Hair follicular keratinocyte (primary cell): ENCODE results near the gene DNAJB7. TPM values are rescaled to one million over a fixed set of nuclear protein-coding genes. Genes with fewer than 3 reads are reported as not detected.

ENCODE experiments used
- total RNA-seq: library from RNA; depleted of rRNA; stranded (reverse); fragments of >200 nt; gene quantifications from 2 replicates; pipeline ENCODE4 v1.2.3, GENCODE V29; 2015

DNAJB7 gene
- total RNA-seq: not detected in 2 replicates

GRCh38 chr22:40862013-40862412 is at the start of gene DNAJB7:
TSS of gene DNAJB7 (minus strand) at chr22:40862113. CDS start at chr22:40861994, 119 bp downstream.

GRCh38 chr22:40856513-40857308 is 5.2 kb downstream of the DNAJB7 start, which contains the start of the genes ST13 and XPNPEP3:
TSS of gene ST13 (minus strand) at chr22:40856639. CDS start at chr22:40856540, 99 bp downstream.
TSS of gene XPNPEP3 (plus strand) at chr22:40857148. CDS start at chr22:40857182, 34 bp downstream.

GRCh38 chr22:40818747-40819598 is 42.9 kb downstream of the DNAJB7 start, which contains the start of gene SLC25A17:
TSS of gene SLC25A17 (minus strand) at chr22:40819346. CDS start at chr22:40819248, 98 bp downstream.

Other genes starting within 250 kb of the DNAJB7 start
- gene MRTFA, start 225.4 kb downstream of the DNAJB7 start, total RNA-seq: 31.8 and 33.5 TPM in 2 replicates
- 0.68 and 3.2 TPM in 2 replicates for gene MCHR1, start 182.6 kb downstream of the DNAJB7 start, total RNA-seq
- gene SLC25A17, start 42.8 kb downstream of the DNAJB7 start, total RNA-seq: 23.3 and 28.1 TPM in 2 replicates
- gene ST13, start 5.5 kb downstream of the DNAJB7 start, total RNA-seq: 111 and 118 TPM in 2 replicates
- gene XPNPEP3, start 5.0 kb downstream of the DNAJB7 start, total RNA-seq: 6.0 and 6.2 TPM in 2 replicates
- gene RBX1, start 89.3 kb upstream of the DNAJB7 start, total RNA-seq: 70.7 and 93.3 TPM in 2 replicates
- gene EP300, start 230.5 kb upstream of the DNAJB7 start, total RNA-seq: 18.9 and 25.8 TPM in 2 replicates